ENCODE data around the gene KDM2B.

DNA sequence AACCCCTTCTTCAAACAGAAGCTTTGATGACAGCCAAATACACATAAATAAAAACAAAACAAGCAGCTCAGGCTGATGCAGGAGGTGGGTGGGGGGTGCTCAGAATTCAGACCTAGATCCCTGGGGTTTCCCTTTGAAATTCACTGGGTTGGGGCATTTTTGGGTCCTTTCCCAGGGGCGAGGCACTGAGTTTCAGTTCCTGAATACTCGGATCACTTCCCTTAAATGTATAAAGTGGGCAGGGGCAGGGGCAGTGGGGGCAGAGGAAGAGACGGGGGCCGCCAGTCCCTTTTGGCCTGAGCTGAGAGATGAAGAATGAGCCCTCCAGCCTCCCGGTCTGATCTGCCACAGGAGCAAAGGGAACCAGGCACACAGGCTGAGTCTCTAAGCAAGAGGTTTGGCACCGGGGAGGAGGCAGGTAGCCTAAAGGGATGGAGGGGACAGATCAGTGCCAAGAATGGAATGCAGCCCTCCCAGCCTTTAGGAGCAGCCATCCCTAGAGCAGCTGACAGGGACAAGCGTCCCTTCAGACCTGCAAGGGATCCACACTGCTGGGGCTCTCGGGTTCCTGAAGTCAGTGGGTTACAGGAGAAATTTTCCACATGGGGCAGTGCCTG is 20.3 kb downstream of the KDM2B start:
- TF ChIP-seq CTCF (optimal IDR thresholded peaks at IDR 0.05 in 1 of 3, IDR thresholded peaks at IDR 0.05 in 1 of 3, conservative IDR thresholded peaks at IDR 0.05 in 1 of 3; ENCODE audit: extremely low read depth in 1 of 3, insufficient read depth in 2 of 3, low read length in 3 of 3), result no peak
- TF ChIP-seq EZH2 (IDR thresholded peaks at IDR 0.05; ENCODE audit: low read length), result no peak

Measured in keratinocyte (primary cell).